IMR-90 (cell line): ENCODE measurements around the gene ZFAND4. TPM values are rescaled to one million over a fixed set of nuclear protein-coding genes. Genes with fewer than 3 reads are reported as not detected.
"Not testable (repeated sequence)": the region's sequence is repeated elsewhere in the genome, so short reads cannot be mapped to it uniquely, and the experiment has no call there.

Experiments
- ATAC-seq: fragments of 200-7000 bp; cut with Tn5 transposase; 2 replicates; pipeline ENCODE4 v1.9.1; 2020; ENCODE audit warnings: low read depth, mild to moderate bottlenecking, moderate library complexity
- BruUV-seq: library from RNA; stranded (reverse); fragments of 400-500 nt; replicated peaks from 2 replicates; lab custom pipeline; 2021; lab: Mats Ljungman, UMichigan
- CTCF ChIA-PET: fragments of 300-600 bp; formaldehyde crosslinking; extraction: SDS; loops from one replicate; lab custom pipeline; 2021; ENCODE audit warnings: antibody characterized with exemption; lab: Yijun Ruan, JAX
- POLR2A ChIA-PET: fragments of 300-600 bp; sonication (Branson Sonifier 250); formaldehyde crosslinking; loops from one replicate; lab custom pipeline; 2022; ENCODE audit warnings: antibody characterized with exemption; ENCODE audit not compliant: unreplicated experiment; lab: Charles Lee
- DNase-seq: peaks from one replicate; pipeline ENCODE4 v3.0.0; 2013
- H2AFZ ChIP-seq: replicated peaks from 2 replicates; pipeline ENCODE3; 2013; ENCODE audit warnings: low read length, mild to moderate bottlenecking; ENCODE audit not compliant: poor library complexity
- H2AK5ac ChIP-seq: 2 replicates; pipeline ENCODE4 v1.6.1; 2013; ENCODE audit warnings: low read depth, low read length, inconsistent platforms
- H2AK9ac ChIP-seq: replicated peaks from 2 replicates; pipeline ENCODE3; 2013; ENCODE audit warnings: mild to moderate bottlenecking, low read depth, low read length, moderate library complexity; ENCODE audit not compliant: poor library complexity
- H2BK120ac ChIP-seq: 2 replicates; pipeline ENCODE4 v1.6.1; 2013; ENCODE audit warnings: low read depth, low read length, inconsistent platforms
- H2BK15ac ChIP-seq: 3 replicates; pipeline ENCODE4 v1.6.1; 2013; ENCODE audit warnings: low read depth, low read length, inconsistent platforms
- H2BK20ac ChIP-seq: 2 replicates; pipeline ENCODE4 v1.6.1; 2013; ENCODE audit warnings: low read depth, mild to moderate bottlenecking, inconsistent platforms, low read length, moderate library complexity
- H2BK5ac ChIP-seq: 2 replicates; pipeline ENCODE4 v1.6.1; 2013; ENCODE audit warnings: mild to moderate bottlenecking, low read depth, low read length, inconsistent platforms; ENCODE audit not compliant: poor library complexity, severe bottlenecking
- H3K14ac ChIP-seq: replicated peaks from 2 replicates; pipeline ENCODE4 v1.6.1; 2013; ENCODE audit warnings: low read depth, low read length, inconsistent platforms
- H3K18ac ChIP-seq: 2 replicates; pipeline ENCODE4 v1.6.1; 2013; ENCODE audit warnings: low read depth, low read length, control low read depth
- H3K23ac ChIP-seq: 2 replicates; pipeline ENCODE4 v1.6.1; 2013; ENCODE audit warnings: low read depth, low read length, inconsistent platforms
- H3K27ac ChIP-seq: 2 replicates; pipeline ENCODE4 v1.5.1; 2013; ENCODE audit warnings: mild to moderate bottlenecking, control low read depth, low read length; ENCODE audit not compliant: insufficient read depth
- H3K27me3 ChIP-seq: 2 replicates; pipeline ENCODE4 v1.6.1; 2013; ENCODE audit warnings: low read length; ENCODE audit not compliant: control insufficient read depth, insufficient read depth
- H3K36me3 ChIP-seq: 2 replicates; pipeline ENCODE4 v1.6.1; 2013; ENCODE audit warnings: low read length, mixed read lengths; ENCODE audit not compliant: control insufficient read depth, insufficient read depth
- H3K4ac ChIP-seq: 2 replicates; pipeline ENCODE4 v1.6.1; 2013; ENCODE audit warnings: low read depth, low read length, inconsistent platforms
- H3K4me1 ChIP-seq: 2 replicates; pipeline ENCODE4 v1.6.1; 2013; ENCODE audit warnings: low read length, mixed read lengths; ENCODE audit not compliant: control insufficient read depth, insufficient read depth
- H3K4me2 ChIP-seq: 2 replicates; pipeline ENCODE4 v1.6.1; 2013; ENCODE audit warnings: low read depth, mild to moderate bottlenecking, control low read depth, low read length, moderate library complexity
- H3K4me3 ChIP-seq: 2 replicates; pipeline ENCODE4 v1.5.1; 2013; ENCODE audit warnings: low read depth, mild to moderate bottlenecking, control low read depth, low read length, moderate library complexity; ENCODE audit not compliant: insufficient read depth
- H3K56ac ChIP-seq: 2 replicates; pipeline ENCODE4 v1.6.1; 2013; ENCODE audit warnings: low read length, inconsistent platforms; ENCODE audit not compliant: insufficient read depth; ENCODE audit errors: extremely low read depth
- H3K79me1 ChIP-seq, 2 experiments: 2 replicates each; pipeline ENCODE4 v1.6.1; 2013; ENCODE audit warnings: low read length in 2 of 2, inconsistent platforms in 1 of 2, low read depth in 1 of 2
- H3K9ac ChIP-seq: 2 replicates; pipeline ENCODE4 v1.6.1; 2013; ENCODE audit warnings: low read depth, low read length, control low read depth
- H3K9me1 ChIP-seq: 2 replicates; pipeline ENCODE4 v1.6.1; 2013; ENCODE audit warnings: low read length, inconsistent platforms; ENCODE audit not compliant: insufficient read depth
- H3K9me3 ChIP-seq: 2 replicates; pipeline ENCODE4 v1.6.1; 2013; ENCODE audit warnings: low read length; ENCODE audit not compliant: control insufficient read depth, insufficient read depth
- H4K20me1 ChIP-seq: 2 replicates; pipeline ENCODE4 v1.6.1; 2013; ENCODE audit warnings: low read length, inconsistent platforms; ENCODE audit not compliant: insufficient read depth
- H4K5ac ChIP-seq: 2 replicates; pipeline ENCODE4 v1.6.1; 2013; ENCODE audit warnings: mild to moderate bottlenecking, low read depth, low read length, control low read depth
- H4K8ac ChIP-seq, 2 experiments: 2 replicates each; pipeline ENCODE4 v1.6.1; 2013; ENCODE audit warnings: low read depth in 2 of 2, low read length in 2 of 2, control low read depth in 1 of 2, inconsistent platforms in 1 of 2
- H4K91ac ChIP-seq: 2 replicates; pipeline ENCODE4 v1.6.1; 2013; ENCODE audit warnings: low read depth, low read length, inconsistent platforms; ENCODE audit not compliant: insufficient read depth
- WGBS, 2 experiments: methylation state at CpG; one replicate each; pipeline versions ENCODE4 v1.1.5 to v1.1.7; 2013; ENCODE audit warnings: missing lambda C conversion rate in 2 of 2; ENCODE audit not compliant: insufficient read length in 1 of 2; ENCODE audit errors: extremely low coverage in 2 of 2; 5-methylcytosine and 5-hydroxymethylcytosine counted together
- dilution Hi-C: fragments of 300-500 bp; cut with HindIII; formaldehyde crosslinking; loops from one replicate; pipeline ENCODE4 v1.14.3; 2018; ENCODE audit warnings: low sequenced_read_pairs; ENCODE audit not compliant: unreplicated experiment
- in situ Hi-C: fragments of 300-500 bp; cut with MboI; formaldehyde crosslinking; loops from 3 replicates; pipeline ENCODE4 v1.14.3; 2019; ENCODE audit warnings: low sequenced_read_pairs, inconsistent platforms, mixed read lengths
- intact Hi-C: fragments of 100-400 bp; cut with micrococcal nuclease; formaldehyde crosslinking; loops from 2 replicates; pipeline ENCODE4 v1.10.0; 2022
- polyA plus RNA-seq, 3 experiments: library from polyadenylated mRNA; depleted of rRNA; stranded (reverse); fragments of >200 nt; gene quantifications; 2 replicates each; pipeline ENCODE4 v1.2.3, GENCODE V29; 2012; ENCODE audit warnings: low replicate concordance in 1 of 3
- total RNA-seq: library from RNA; depleted of rRNA; stranded (reverse); fragments of >200 nt; gene quantifications from 2 replicates; pipeline ENCODE4 v1.2.3, GENCODE V29; 2012

The ZFAND4 gene
- total and polyA plus RNA-seq, 2 of the 4 experiments (the other 2 are of a cell fraction): 2.0 to 3.4 TPM

DNA sequence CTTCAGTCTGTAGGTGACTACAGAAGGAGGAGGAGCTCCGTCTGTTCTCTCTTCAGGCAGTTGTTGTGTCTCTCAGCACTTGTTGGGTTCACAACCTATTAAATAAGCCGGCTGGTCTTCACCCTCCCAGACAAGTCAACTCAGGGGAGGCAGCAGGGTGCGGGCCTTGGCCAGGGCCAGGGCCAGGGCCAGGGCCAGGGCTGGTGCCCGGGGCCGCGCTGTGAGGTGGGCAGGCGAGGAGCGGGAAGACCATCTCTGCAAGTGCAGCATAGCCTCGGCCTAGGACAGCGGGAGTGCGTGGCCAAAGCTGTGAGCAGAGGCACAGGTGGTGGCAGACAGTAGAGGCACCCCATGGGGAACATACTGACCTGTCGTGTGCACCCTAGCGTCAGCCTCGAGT lies 5.9 kb upstream of the ZFAND4 start:
- H4K5ac ChIP-seq, POLR2A ChIA-PET, CTCF ChIA-PET, dilution Hi-C loops, H4K20me1 ChIP-seq, H3K14ac ChIP-seq, H3K18ac ChIP-seq, H2BK5ac ChIP-seq, DNase-seq, H2AK9ac ChIP-seq, H3K9ac ChIP-seq, H2BK15ac ChIP-seq, H4K91ac ChIP-seq, ATAC-seq, H3K27ac ChIP-seq, H3K79me1 ChIP-seq, H3K9me1 ChIP-seq, H3K23ac ChIP-seq, BruUV-seq, H3K4me2 ChIP-seq, H3K56ac ChIP-seq, intact Hi-C loops, H3K27me3 ChIP-seq, H2BK20ac ChIP-seq, H3K4me3 ChIP-seq, H3K4ac ChIP-seq, H2AK5ac ChIP-seq, H3K9me3 ChIP-seq, H4K8ac ChIP-seq, H3K4me1 ChIP-seq, H3K36me3 ChIP-seq, H2BK120ac ChIP-seq, H2AFZ ChIP-seq: not testable (repeated sequence)
- no CpG with 5 or more reads among the region's 14 CpGs for WGBS, 2 experiments
- in situ Hi-C loops: loop anchor here (10.0 kb wide), 1 partner anchor 214 kb away; no protein-coding TSS in a partner anchor
